ENCODE measurements around the gene SLC10A7. TPM values are rescaled to one million over a fixed set of nuclear protein-coding genes. Genes with fewer than 3 reads are reported as not detected.

Gene SLC10A7
- total RNA-seq, 1 donor from 2014 or later, result 22.9 TPM

DNA sequence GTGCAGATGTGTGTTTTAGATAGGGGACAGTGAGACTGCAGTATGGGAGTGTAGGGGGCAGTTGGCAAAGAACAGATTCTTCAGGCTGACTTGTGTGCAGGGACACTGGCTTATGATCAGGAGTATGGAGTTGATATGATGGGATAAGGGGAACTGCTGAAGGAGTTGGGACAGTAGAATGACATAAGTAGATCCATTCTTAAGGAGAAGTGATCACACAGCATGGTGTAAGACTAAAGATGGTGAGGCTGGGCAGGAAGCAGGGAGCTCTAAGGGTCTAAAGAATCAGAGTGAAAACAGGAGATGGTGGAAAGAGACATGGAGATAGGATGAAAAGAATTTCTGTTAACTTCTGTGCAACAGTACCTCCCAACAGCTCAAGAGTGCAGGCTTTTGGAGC, 236.7 kb downstream of the SLC10A7 start:
- H3K27me3 Mint-ChIP-seq, result no peaks in the 10 kb centered on the region
- peaks cover 1% of the 10 kb centered on the region for H3K36me3 Mint-ChIP-seq (ENCODE audit: low read depth)
- no peaks in the 10 kb centered on the region for H3K4me1 Mint-ChIP-seq
- intact Hi-C loops (cut with micrococcal nuclease), result no loop called here
- DNase-seq, result no peak
- H3K27ac Mint-ChIP-seq, result no peak overlapping the region
- no peak overlapping the region for H3K4me3 Mint-ChIP-seq
- H3K9me3 Mint-ChIP-seq, result no peaks in the 10 kb centered on the region

DNA sequence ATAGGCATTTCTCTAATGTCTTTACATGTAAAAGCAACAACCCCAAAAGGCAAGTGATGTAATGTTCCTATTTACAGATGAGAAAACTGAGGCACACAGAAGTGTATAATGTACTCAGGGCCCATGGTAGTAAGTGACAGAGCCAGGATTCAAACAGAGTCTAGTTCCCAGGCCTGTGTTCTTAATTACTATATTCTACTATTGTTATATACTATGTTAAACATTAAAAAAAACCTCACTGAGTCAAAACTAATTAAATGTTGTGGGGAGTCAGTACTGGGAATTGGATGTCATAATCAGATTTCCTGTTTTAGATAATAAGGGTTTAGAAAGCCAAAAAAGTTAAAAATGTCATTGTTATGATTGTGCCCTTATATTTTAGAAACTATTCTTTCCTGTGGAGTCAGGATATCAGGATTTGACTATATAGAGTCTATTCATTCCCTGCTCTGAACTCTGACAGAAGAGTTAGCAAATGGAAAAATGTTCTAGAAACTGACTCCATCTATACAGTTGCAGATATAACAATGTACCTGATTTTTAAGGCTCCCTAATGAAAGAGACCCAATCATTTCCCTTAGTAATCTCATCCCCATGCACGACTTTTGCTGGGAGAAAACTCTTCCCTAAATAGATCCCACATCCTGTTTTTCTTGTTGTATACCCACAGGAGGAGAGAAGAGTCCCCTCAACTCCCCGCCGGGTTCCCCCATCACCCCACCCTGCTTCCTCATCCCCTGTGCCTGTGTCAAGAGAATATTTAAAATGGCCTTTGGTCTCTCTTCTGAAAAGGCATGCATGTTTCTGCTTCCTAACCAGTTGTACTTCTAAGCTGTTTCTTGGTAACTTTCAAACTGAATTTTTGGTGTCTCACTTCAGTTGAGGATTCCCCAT, 237.7 kb downstream of the SLC10A7 start:
- DNase-seq, result no peak
- H3K4me1 Mint-ChIP-seq, result no peaks in the 10 kb centered on the region
- H3K27ac Mint-ChIP-seq, result no peak overlapping the region
- H3K36me3 Mint-ChIP-seq (ENCODE audit: low read depth), result peaks cover 1% of the 10 kb centered on the region
- intact Hi-C loops (cut with micrococcal nuclease), result no loop called here
- no peaks in the 10 kb centered on the region for H3K9me3 Mint-ChIP-seq
- H3K27me3 Mint-ChIP-seq, result no peaks in the 10 kb centered on the region
- no peak overlapping the region for H3K4me3 Mint-ChIP-seq

DNA sequence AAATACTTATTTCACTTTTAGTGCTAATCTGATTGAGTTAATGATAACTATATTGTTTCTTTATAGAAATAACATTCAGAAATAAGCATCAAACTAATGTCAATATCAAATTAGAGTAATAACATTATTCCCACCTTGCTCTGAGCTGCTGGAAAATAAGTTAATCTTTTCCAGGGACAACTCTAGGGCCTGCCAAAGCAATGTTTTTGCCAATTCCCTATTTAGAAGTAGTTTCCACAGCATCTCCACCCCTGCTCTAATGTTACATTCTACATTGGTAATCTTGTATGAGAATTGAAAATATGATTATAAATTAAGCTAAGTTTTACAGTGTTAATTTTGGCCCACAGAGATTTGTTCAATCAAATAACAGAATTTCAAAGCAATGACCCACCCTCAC, 239.1 kb downstream of the SLC10A7 start:
- no peak overlapping the region for H3K4me3 Mint-ChIP-seq
- DNase-seq, result no peak
- intact Hi-C loops (cut with micrococcal nuclease), result no loop called here
- no peaks in the 10 kb centered on the region for H3K9me3 Mint-ChIP-seq
- H3K27ac Mint-ChIP-seq, result no peak overlapping the region
- no peaks in the 10 kb centered on the region for H3K4me1 Mint-ChIP-seq
- H3K27me3 Mint-ChIP-seq, result no peaks in the 10 kb centered on the region
- peaks cover 1% of the 10 kb centered on the region for H3K36me3 Mint-ChIP-seq (ENCODE audit: low read depth)

DNA sequence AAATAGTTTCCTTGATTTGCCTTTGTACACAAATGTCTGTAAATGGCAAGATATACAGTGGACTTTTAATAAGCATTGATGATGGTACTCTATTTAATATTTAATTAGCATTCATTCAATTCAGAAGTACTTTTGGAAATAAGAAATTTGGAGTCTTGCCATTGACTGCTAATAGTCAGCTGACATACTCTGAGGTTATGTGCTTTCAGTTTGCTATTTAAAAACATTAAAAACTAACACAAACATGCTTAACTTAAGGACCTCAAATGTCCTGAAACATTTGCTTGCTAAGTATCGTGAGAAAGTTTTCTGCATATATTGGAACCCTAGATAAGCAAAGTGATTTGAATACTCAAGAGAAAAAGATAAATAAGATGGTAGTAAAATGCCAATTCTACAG, 242.8 kb downstream of the SLC10A7 start:
- no peaks in the 10 kb centered on the region for H3K4me1 Mint-ChIP-seq
- intact Hi-C loops (cut with micrococcal nuclease), result no loop called here
- peaks cover 1% of the 10 kb centered on the region for H3K36me3 Mint-ChIP-seq (ENCODE audit: low read depth)

GRCh38 chr4:146275370-146275769, 246.4 kb downstream of the SLC10A7 start:
- no peak overlapping the region for H3K4me3 Mint-ChIP-seq

More for the DNA sequence above, 242.8 kb downstream of the SLC10A7 start:
- Mint-ChIP-seq H3K27me3 (no peaks in the 10 kb centered on the region), H3K4me3 (no peak overlapping the region), H3K27ac (no peak overlapping the region), H3K9me3 (no peaks in the 10 kb centered on the region)
- no peak for DNase-seq

DNA sequence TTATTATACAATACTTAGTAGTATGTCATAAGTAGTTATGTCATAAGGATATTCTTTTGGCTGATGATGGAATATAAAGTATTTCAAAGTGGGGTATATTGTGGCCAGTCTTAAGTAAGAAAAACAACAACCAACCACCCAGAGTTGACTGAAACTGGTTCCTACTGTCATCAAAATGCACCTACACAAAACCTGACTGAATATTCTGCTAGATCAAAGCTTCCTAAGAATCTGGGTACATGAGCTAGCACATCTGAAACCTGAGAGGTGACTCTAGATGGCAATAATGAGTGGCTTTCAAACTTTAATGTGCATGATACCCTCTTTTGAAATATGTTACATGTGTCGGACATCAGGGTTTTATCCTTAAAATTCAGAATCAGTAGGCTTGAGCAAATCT, 247.0 kb downstream of the SLC10A7 start:
- H3K4me1 Mint-ChIP-seq, result no peaks in the 10 kb centered on the region
- no peak overlapping the region for H3K4me3 Mint-ChIP-seq
- intact Hi-C loops (cut with micrococcal nuclease), result no loop called here
- no peaks in the 10 kb centered on the region for H3K36me3 Mint-ChIP-seq (ENCODE audit: low read depth)
- H3K27ac Mint-ChIP-seq, result no peak overlapping the region
- no peak for DNase-seq
- H3K27me3 Mint-ChIP-seq, result no peaks in the 10 kb centered on the region
- no peaks in the 10 kb centered on the region for H3K9me3 Mint-ChIP-seq

More at GRCh38 chr4:146275370-146275769, 246.4 kb downstream of the SLC10A7 start:
- H3K27me3 Mint-ChIP-seq, result no peaks in the 10 kb centered on the region
- no peaks in the 10 kb centered on the region for H3K9me3 Mint-ChIP-seq
- intact Hi-C loops (cut with micrococcal nuclease), result no loop called here
- no peak overlapping the region for H3K27ac Mint-ChIP-seq
- H3K4me1 Mint-ChIP-seq, result no peaks in the 10 kb centered on the region
- H3K36me3 Mint-ChIP-seq (ENCODE audit: low read depth), result no peaks in the 10 kb centered on the region
- DNase-seq, result no peak

DNA sequence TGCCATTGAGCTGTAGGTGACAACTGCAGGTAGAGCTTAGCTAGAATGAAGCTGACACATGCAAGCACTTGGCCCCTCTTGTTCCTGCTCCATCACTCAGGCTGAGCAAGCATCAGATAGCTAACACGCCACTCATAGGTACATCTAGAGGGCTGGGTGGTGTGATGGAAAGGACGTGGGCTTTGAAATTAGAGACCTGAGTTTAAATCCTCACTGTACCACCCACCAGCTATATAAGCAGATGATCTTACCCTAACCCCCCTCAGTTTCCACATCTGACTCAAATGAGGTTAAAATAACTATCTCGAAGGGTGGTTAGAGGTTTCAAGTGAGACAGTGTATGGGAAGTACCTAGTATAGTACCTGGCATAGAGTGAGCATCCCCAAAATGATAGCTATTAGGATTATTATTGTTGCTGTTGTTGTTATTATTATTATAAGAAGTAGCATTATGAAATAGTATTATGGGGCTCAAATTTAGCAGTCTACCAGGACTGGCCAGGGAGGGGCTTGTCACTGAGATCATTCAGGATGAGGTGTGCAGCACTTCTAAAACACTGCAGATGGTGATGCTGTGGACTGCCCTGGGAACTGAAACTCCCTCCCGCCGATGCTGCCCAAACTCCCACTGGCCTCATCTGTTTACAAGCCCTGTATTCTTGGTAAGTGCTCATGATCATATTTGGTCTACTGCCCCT, 248.4 kb downstream of the SLC10A7 start:
- no peaks in the 10 kb centered on the region for H3K4me1 Mint-ChIP-seq
- no peak overlapping the region for H3K4me3 Mint-ChIP-seq
- H3K27me3 Mint-ChIP-seq, result no peaks in the 10 kb centered on the region
- no peaks in the 10 kb centered on the region for H3K9me3 Mint-ChIP-seq
- no peaks in the 10 kb centered on the region for H3K36me3 Mint-ChIP-seq (ENCODE audit: low read depth)
- DNase-seq, result no peak
- intact Hi-C loops (cut with micrococcal nuclease), result no loop called here
- no peak overlapping the region for H3K27ac Mint-ChIP-seq

DNA sequence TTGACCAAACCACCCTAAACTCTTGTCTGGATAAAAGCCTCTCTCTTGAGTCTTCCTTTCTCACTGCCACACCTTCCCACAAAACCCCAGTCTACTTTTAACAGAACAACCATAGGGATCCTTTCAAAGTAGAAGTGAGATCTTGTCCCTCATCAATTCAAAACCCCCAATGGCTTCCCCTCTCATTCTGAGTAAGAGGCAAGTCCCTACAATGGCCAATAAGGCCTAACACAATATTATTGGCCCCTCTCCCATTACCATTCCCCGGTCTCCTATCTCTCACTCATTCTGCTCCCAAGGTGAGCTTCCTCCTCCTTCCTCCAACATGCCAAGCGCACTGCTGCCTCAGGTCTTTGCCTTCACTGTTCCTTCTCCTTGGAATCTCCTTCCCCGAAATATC, 250.3 kb downstream of the SLC10A7 start:
- intact Hi-C loops (cut with micrococcal nuclease), result no loop called here
- Mint-ChIP-seq H3K9me3 (no peaks in the 10 kb centered on the region), H3K4me1 (no peaks in the 10 kb centered on the region), H3K27me3 (no peaks in the 10 kb centered on the region), H3K36me3 (ENCODE audit: low read depth) (no peaks in the 10 kb centered on the region), H3K27ac (no peak overlapping the region), H3K4me3 (no peak overlapping the region)
- no peak for DNase-seq

GRCh38 chr4:146269228-146269653, 252.5 kb downstream of the SLC10A7 start:
- H3K4me3 Mint-ChIP-seq, result no peak overlapping the region
- no peaks in the 10 kb centered on the region for H3K27me3 Mint-ChIP-seq
- no peaks in the 10 kb centered on the region for H3K9me3 Mint-ChIP-seq
- H3K27ac Mint-ChIP-seq, result no peak overlapping the region
- DNase-seq, result no peak
- no peaks in the 10 kb centered on the region for H3K4me1 Mint-ChIP-seq
- H3K36me3 Mint-ChIP-seq (ENCODE audit: low read depth), result no peaks in the 10 kb centered on the region
- intact Hi-C loops (cut with micrococcal nuclease), result no loop called here

- no peaks in the 10 kb centered on the region for H3K36me3 Mint-ChIP-seq (ENCODE audit: low read depth)
- no peaks in the 10 kb centered on the region for H3K9me3 Mint-ChIP-seq
- no peaks in the 10 kb centered on the region for H3K27me3 Mint-ChIP-seq
- no peak for DNase-seq
- no peak overlapping the region for H3K4me3 Mint-ChIP-seq
- H3K4me1 Mint-ChIP-seq, result no peaks in the 10 kb centered on the region
- intact Hi-C loops (cut with micrococcal nuclease), result no loop called here
- H3K27ac Mint-ChIP-seq, result no peak overlapping the region
Measured at GRCh38 chr4:146267826-146268225, 253.9 kb downstream of the SLC10A7 start.

DNA sequence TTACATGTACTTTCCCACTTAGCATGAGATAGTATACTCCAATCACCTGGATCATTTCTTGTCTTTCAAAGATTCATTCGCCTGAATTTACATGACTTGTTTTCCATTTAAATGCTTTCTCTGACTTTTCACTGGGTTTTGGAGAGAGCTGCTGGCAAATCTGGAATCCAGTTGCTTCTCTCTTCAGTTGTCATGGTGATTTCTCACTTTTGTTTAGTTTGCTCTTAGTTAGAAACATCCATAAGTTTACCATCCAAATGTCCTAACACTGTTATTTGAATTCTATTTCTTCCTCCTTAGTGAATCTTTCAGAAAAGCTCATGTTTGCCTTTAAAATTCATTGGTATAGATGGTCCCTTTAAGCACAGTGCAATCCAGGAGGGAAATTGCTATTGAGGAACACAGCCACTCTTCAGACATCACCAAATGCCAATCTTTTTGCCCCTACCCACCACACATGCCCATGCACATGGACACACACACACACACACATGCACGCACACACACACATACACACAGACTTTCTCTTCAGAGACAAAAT, 255.7 kb downstream of the SLC10A7 start:
- no peaks in the 10 kb centered on the region for H3K9me3 Mint-ChIP-seq
- no peak overlapping the region for H3K27ac Mint-ChIP-seq

GRCh38 chr4:146263793-146264192, 257.9 kb downstream of the SLC10A7 start:
- intact Hi-C loops (cut with micrococcal nuclease), result no loop called here

More for the DNA sequence above, 255.7 kb downstream of the SLC10A7 start:
- Mint-ChIP-seq H3K4me3 (no peak overlapping the region), H3K36me3 (ENCODE audit: low read depth) (no peaks in the 10 kb centered on the region), H3K27me3 (no peaks in the 10 kb centered on the region), H3K4me1 (no peaks in the 10 kb centered on the region)
- intact Hi-C loops (cut with micrococcal nuclease), result no loop called here
- DNase-seq, result no peak

DNA sequence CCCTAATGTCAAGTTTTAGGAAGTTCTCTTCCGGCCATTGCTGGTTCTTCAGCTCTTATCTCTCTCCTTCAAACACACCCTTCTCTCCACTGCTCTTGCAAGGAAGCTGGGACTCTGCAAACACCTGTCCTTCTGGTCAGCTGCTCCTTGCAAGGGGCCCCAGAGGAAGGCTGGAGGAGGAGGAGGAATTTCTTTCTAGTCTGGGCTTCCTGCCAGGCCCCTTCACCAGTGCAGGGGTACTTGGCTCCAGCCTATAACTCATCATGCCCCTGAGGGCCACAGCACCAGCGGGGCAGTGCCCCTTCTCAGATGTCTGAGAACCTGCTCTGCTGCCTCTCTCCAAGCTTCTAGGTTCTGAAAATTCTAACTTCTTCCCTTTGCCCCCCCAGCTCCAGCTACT, 260.7 kb downstream of the SLC10A7 start:
- Mint-ChIP-seq H3K4me1 (no peaks in the 10 kb centered on the region), H3K4me3 (no peak overlapping the region), H3K9me3 (no peaks in the 10 kb centered on the region), H3K27me3 (no peaks in the 10 kb centered on the region), H3K27ac (no peak overlapping the region), H3K36me3 (ENCODE audit: low read depth) (peaks cover 7% of the 10 kb centered on the region)
- no peak for DNase-seq
- intact Hi-C loops (cut with micrococcal nuclease), result no loop called here

More at GRCh38 chr4:146263793-146264192, 257.9 kb downstream of the SLC10A7 start:
- Mint-ChIP-seq H3K27me3 (no peaks in the 10 kb centered on the region), H3K36me3 (ENCODE audit: low read depth) (peaks cover 4% of the 10 kb centered on the region), H3K27ac (no peak overlapping the region), H3K4me1 (no peaks in the 10 kb centered on the region), H3K4me3 (no peak overlapping the region), H3K9me3 (no peaks in the 10 kb centered on the region)
- no peak for DNase-seq

GRCh38 chr4:146260521-146260920, 261.2 kb downstream of the SLC10A7 start:
- peaks cover 7% of the 10 kb centered on the region for H3K36me3 Mint-ChIP-seq (ENCODE audit: low read depth)
- no peak overlapping the region for H3K4me3 Mint-ChIP-seq
- intact Hi-C loops (cut with micrococcal nuclease), result no loop called here
- H3K27me3 Mint-ChIP-seq, result no peaks in the 10 kb centered on the region
- no peaks in the 10 kb centered on the region for H3K9me3 Mint-ChIP-seq
- H3K27ac Mint-ChIP-seq, result no peak overlapping the region
- H3K4me1 Mint-ChIP-seq, result no peaks in the 10 kb centered on the region
- no peak for DNase-seq
